Measurements from ENCODE around the gene PPM1H.

DNA sequence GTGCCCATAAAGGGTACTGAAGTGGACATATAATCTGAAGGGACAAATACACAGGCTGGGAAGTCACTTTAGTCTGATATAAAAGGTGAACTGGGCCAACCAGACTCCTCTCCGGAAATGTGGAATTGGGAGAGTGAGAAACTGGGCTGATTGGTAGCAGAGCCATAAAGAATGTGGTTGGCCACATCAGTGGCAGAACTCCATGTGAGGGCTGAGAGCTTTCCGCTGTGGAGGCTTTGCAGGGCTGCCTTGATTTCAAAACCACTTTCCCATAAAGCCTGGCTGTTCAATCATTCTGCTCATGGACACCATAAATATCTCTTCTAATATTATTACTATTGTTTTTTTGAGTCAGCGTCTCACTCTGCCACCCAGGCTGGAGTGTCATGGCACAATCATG is 248.0 kb downstream of the PPM1H start:
- TF ChIP-seq POLR2AphosphoS5 (IDR thresholded peaks at IDR 0.05; ENCODE audit: borderline replicate concordance, low read depth, low read length) (no peak), EZH2 (IDR thresholded peaks at IDR 0.05) (no peak), FOXP2 (optimal IDR thresholded peaks at IDR 0.05; ENCODE audit: control extremely low read depth, extremely low read length, insufficient read depth) (no peak)

Data from SK-N-MC (cell line).